GM21723 (cell line): ENCODE results near the gene PAPOLA.
A peak's percentile ranks its signal among the peaks of the same experiment; 100 is the strongest.

Source experiments
- ATAC-seq: cut with Tn5 transposase; IDR thresholded peaks from one replicate; pipeline ENCODE4 v1.9.1; 2021; ENCODE audit warnings: mild to moderate bottlenecking, moderate library complexity; ENCODE audit not compliant: unreplicated experiment

Gene PAPOLA

DNA sequence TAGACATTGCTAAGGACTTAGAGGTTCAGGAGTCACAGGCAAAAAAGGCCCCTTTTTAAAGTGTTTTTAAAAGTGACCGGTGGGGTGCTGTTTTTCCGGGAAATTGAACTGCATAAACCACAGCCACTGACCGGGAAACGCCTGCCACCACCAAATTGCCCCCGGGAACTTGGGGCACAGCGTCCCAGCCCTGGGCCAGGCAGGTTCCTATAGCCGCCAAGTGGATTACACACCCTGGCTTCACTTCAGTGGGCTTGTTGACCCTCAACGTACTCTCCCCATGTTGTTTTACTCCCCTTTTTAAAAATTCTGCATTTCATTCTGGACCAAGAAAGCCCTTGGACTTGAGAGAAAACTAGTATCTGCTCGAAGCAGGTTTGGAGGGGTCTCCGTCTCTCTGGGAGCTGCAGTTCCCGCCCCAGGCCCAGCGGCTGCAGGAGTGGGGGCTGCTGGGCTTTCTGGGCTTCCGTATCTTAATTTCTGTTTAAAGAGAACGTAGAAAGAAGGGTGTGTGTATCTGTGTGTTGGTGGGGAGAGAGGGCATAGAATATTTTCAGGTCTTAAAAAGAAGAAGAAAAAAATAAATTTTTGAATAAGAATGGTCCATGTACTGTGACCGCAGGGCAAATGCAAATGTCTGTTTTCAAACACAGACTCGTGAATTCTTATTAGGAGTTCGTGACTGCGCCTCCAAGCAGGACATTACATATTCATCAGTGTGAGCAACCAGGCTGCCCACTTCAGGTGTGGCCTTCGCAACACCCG is 82.9 kb downstream of the PAPOLA start:
- no peak for ATAC-seq

DNA sequence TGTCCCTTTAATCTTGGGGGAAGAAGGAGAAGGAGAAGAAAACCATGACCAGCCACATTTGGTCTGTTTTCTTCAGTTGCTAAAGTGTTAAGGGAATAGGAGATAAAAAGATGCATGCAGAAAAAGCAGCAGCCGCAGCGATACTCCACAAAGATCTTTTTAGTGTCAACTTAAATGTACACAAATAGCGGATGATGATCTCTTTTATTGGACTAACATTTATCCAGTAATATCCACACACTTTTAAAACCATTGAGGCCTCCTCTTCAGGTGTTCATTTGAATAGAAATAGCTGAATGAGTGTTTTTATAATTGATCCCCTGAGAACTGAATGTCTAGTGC is 83.5 kb downstream of the PAPOLA start:
- ATAC-seq = no peak

DNA sequence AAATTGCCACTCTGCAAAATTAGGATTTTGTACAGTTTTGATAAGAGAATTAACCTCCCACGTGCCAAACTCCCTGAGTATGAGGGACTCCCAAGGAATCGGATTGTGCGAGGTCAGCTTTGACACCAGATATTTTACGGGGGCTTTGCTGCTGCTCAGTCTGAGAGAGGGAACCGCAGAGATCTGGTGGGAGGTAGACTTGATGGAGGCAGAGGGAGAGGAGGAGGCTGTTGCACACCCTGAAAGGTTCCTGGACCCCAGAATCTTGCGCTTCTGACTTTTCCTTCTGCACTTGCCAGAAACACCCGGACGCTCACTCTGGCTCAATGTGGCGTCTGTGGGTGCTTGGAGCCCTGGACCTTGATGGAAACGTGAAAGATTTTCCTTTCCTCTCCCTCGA is 83.9 kb downstream of the PAPOLA start:
- ATAC-seq = no peak

DNA sequence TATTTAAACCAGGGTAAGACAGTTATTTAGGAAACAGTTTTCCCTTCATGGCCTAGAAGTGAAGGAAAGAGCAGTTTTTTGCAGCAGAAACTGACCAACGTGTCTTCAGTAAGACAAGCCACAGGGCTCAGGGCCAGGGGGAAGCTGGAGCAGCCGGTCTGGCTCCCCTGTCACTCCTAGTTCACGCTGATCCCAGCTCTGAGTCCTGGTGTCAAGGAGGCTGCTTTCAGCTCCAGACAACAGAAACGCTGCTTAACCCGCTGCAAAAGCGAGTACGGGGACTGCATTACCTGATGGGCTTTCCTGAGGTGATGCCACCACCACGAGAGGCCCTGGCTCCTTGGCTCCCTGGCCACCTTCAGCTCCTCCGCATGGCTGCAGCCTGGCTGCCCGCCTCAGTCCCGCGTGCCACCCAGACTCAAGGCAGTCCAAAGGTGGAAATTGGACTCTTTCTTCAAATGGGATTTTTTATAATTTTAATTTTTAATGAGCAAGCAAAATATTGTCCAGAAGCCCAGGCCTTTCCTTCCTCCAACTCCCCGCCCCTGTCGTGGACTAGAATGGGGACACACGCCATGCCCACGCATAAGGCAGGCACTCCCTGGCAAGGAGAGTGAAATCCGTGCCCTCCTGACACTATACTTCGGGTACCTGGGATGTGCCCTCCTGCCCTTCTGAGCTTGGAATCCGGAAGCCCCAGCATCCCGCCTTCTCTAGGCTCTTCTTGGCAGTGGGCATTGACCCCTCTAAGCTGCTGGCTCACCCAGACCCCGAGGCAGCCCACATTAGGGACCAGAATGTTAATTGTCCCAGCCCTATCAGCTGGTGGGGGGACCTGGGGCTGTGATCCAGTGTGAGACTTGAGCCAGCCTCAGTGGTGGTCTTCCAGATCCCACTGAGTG is 85.0 kb downstream of the PAPOLA start:
- ATAC-seq = no peak

DNA sequence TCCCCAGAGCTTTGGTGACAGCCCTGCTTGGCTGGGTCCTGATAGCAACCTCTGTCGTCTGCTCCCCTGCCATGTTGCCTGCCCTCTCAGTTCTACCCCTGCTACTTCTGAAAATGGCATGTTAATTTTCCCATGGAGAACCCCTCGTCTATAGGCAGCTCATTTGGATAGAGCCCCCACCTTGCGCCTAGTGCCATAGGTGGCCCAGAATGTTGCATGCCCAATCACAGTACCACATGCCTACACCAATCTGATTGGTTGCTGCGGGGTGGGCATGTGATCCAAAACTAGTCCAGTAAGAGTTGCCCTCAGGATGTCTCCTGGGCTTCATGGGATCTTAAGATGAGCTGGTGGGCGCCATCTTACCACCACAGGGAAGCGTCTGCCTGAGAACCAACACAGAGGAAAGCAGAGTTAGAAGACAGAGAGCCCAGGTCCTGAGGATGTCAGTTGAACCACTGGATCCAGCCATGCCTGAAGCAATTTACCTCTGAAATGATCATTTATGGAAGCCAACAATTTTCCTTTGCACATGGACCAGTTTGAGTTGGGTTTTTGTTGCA is 85.7 kb downstream of the PAPOLA start:
- no peak for ATAC-seq

DNA sequence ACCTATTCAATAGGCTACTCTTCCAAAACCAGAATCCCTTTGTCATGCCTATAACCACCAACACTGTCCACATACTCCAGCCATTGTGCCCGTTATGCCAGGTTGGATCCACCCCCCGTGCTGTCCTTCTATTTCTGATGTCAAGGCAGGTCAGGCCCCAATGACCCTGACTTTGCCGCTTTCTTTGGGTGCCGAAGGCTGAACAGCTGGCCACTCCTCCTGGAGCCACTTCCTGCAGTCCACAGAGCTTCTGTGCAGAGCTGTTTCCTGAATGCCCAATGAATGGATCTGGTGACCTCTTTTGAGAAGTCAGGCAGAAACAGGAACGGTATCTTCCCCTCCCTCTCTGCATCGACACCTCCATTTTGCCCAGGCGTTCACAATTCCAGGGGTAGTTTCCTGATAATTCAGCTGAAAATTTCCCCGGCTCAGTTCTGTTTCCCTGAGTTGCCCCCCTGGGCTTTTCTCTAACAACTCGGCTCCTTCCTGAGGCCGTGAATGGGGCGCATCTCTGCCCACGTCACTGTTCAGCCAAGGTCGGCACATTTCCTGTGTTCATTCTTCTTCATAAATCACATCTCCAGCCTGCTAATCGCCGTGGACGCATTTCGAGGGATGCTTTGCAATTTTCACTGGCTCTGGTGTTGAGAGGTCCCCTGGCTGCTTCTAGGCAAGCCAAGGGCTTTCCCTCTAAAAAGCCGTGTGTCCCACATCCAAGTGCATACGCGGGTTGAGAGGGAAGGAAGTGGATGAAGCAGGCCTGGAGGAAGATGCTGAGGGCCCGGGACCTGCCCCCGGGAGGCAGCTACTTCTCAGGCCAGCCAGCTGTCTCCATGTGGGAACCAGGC is 86.5 kb downstream of the PAPOLA start:
- no peak for ATAC-seq

DNA sequence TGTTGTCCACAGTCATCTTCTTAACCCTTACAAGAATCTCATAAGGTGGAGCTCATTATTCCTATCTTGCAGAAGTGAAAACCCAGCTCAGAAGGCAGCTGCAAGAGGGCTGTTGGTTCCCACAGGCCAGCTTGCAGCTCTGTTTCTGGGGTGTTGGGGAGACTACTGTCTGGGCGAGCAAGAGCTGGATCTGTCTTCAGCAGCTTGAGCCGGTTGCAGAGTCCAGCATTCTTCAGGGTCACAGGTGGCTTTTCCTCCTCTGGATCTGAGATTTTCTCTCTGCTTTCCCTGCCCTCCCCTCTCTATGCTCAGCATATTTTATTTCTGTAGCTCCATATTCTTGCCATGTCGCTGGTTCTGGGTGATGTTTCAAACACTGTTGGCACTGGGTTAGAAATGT is 87.4 kb downstream of the PAPOLA start:
- ATAC-seq = no peak

DNA sequence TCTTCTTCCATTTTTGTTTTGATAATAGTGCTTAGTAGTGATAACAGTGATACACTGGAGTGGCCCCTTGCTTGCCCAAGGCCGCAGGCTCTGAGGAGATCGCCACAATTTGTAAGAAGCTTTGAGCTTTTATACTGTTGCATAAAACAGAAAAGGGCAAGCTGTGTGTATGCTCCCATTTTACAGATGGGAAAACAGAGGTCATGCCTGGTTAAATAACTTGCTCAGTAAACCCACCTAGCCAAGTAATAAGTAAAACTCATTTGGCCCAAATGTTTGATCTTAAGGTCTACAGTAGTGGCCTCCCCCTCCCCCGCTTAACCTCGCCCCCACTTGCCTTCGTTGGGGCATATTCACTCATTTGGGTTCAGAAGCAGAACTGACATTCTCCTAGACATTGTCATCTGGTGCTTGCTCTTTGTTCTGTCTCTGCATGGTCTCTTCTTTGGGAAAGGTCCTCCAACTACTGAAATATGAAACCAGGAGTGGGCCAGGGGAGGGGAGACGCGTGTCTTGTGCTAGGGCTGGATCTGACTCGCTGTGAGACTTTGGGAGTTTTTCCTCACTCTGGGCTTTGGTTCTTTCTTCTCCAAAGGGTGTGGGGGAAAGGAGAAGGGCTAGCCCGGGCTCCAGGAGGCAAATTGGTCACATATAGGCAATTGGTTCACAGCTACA is 88.1 kb downstream of the PAPOLA start:
- no peak for ATAC-seq

DNA sequence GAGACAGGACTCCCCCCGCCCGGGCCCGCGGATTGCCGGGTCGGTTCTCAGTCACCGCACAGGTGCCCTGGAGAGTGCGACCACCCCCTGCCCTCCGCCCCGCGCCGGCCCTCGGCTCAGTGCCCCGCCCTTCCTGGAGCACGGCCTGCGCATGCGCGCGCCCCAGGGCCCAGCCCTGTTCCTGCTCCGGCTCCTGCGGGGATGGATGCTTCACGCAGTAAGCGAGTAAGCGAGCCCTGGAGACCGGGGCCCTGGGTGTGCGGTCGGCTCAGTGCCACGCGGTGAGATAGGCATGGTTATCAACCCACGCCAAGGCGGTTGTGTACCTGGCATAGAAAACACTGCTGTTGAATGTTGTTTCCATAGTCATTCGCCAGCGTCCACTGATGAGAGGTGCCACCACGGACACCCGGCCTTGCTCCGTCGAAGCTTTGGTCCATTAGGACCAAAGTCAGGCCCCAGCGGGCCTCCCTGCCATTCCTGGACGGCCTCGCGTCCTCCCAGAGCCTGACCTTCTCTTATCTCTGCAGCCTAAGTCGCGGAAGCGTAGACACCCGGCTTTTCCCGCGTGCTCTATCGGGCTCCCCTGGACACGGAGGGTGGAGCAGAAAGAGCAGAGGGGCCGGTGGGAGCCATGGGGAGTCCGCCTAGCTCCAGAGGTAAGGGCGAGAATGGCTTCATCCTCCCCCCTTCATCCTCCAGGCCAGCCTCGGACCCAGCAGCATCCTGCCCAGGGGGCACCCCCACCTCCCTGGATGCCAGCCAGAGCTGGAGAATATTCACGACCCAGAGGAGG is 90.6 kb downstream of the PAPOLA start:
- ATAC-seq = peak; percentile 81

DNA sequence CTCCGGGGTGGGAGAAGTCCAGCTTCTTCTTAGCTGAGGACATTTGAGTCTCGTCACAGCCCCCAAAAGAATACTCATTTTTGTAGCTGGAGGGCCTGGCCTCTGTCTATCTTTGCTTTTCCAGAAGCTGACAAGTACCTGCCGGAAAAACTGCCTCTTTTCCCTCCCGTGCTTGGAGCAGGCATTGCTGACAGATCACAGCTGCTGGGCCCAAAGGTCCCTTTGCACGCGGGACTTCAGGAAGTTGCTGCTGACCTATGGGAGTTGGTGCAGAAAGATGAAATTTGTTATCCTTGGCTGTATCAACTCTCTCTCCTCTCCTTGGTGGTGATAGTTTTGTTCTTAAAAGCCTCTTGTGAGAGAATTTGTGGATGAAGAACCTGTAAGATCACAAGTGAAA is 92.8 kb downstream of the PAPOLA start:
- ATAC-seq = no peak

DNA sequence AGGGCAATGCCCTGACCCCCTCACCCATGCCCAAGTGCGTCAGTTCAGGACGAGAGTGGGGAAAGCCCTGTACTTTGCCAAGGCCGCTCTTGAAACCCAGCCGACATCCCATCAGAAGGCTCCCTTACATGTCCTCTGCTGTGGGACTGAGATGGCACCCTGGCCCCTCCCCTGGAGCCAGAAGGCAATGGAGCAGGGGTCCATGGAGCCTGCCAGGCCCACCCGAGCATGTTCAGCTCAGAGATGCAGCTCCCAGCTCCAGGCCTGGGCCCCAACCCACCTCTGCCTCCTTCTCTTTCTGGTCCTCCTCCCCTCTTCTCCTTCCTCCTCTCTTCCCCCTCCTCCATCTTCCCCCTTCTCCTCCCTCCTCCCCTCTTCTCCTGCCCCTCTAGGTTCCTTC is 95.5 kb downstream of the PAPOLA start:
- no peak for ATAC-seq

DNA sequence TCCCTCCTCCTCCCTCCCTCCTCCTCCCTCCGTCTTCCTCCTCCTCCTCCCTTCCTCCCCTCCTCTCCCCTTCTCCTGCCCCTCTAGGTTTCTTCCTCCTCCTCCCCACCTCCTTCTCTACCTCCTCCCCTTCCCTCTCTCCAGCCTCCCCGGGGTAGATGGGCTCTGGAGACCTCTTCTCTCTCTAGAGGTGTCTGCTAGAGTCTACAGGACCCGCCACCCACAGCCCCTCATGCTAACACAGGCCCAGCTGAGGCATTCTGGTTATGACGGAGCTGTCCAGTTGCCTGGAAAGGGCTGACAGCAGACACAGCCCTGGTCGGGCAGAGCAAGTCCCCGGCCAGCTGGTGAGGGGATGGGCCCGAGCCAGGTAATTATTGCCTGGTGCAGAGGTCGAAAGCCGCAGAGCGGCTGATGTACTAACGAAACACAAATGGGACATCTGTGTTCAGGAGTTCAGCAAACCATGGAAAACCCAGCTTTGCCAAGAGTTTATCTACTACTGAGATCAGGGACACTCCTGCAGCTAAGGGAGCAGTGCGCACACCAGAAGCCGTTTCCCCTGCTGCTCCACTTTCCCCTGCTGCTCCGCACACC is 96.2 kb downstream of the PAPOLA start:
- no peak for ATAC-seq

DNA sequence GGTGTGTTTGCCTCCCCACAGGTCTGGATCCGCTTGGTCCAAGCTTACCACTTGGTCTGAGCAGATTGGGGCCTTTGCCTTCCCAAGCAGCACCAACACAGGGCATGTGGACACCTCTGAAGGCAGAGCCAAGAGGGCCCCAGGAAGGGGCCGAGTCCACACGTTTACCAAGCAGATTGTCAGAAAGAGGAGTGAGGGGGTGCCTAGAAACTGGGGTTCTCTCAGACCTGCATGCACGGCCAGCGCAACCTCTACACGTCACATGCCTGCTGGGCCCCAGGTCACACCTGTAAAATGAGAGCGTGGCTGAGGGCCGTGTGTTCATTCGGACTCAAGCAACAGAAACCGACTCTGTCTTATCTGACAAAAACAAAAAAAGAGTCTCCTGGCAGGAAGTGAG is 96.9 kb downstream of the PAPOLA start:
- ATAC-seq = no peak

DNA sequence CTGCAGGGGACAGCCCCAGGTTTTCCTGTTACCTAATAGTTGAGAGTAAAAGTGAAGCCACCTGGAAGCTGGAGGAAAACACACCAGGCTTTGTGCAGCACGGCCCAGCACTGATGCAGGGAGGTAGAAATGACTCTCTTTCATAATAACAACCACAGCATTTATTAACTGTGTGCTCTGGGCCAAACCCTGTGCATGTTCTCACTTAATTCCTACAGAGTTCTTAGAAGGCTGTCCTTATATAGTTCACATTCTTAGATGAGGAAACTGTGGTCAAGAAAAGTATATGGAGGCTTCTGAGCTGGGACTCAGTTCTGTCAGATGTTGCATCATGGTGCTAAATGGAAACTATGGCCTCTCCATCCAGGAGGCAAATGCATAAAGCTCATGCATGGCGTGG is 100.0 kb downstream of the PAPOLA start:
- ATAC-seq = no peak

DNA sequence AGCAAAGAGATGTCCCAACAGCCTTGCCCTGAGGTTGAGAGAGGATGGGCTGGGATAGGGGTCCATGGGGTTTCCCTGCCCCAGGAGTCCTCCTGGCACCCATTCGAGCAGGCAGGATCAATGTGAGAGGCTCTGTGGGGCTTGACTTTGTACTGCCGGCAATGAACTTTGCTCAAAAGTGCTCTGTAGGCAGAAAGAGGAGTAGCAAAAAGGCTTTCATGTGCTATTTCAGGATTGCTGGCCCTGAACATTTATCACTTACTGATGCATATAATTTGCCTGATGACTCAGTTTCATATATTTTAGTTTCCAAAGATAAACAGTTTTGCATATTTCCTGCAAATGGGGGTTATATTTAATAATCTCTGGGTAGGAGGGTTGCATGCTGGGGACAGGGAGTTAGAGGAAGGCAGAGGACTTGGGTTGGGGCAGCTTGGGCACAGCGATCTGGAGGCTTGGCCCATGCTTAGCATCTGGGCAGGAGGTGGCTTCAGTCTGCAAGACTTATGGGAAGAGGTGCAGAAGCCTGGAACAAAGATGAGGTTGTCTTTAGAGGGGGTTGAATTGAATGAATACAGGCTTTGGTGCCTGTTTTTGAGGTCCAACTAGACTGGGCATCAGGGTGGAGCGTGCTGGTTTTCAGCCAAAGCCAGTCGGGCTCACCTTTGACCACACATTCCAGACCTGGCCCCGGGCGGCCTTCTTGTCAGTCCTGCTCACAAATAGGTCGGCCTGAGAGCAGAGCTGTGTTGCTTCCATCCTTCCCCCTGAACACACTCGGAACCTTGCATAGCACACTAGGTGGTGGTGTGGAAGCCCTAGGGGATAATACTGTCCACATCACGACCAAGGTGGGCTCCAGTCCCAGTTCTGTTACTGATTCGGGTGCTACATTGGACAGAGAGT is 101.4 kb downstream of the PAPOLA start:
- no peak for ATAC-seq

DNA sequence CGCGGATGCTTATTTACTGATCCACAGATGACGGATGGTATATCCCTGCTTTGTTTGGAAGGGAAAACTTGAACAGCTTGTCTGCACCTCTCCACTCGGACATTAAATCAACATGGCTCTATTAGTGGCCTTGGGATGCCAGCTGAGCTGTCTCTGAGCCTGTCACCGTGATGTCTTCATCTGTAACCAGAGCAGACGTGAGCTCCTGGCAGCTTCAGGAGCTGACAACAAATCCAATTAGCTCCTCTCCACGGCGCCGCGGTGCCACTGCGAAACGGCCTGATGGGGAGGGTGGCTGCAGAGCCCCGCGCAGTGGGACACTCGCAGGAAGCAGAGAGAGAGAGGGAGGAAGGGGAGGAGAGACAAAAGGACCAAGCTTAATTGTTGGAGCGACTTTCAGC is 112.3 kb downstream of the PAPOLA start:
- ATAC-seq = no peak

DNA sequence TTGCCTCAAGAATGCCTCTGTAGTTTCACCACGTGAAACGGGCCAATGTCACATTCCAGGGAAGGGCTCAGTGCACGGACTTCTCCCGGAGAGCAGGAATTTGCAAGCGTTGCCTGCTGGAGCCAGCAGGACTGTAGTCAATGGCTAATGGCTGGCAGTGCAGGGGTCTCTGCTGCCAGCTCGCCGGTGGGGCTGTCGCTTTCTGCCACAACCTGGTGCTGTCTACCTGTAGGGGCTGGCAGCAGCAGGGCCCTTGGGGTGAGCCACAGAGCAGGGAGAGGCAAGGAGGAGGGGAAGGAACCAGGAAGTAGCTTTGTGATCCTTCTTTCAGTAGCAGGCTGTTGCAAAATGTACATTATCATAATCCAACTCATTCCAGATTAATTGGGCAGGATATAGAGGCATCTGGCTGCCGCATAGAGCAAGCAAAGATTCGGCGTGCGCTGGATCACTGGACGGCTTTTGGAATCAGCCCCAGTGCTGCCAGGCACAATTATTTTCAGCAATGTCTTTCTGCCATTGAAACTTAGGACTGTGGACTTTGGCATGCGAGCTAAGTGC is 114.1 kb downstream of the PAPOLA start:
- ATAC-seq = no peak
